Right ventricle myocardium superior (tissue), 1 donor: Measurements from ENCODE around the gene TEX13C. TPM values are rescaled to one million over a fixed set of nuclear protein-coding genes. Genes with fewer than 3 reads are reported as not detected.
"Not testable (repeated sequence)": the region's sequence is repeated elsewhere in the genome, so short reads cannot be mapped to it uniquely, and the experiment has no call there.

Experiments used
- ATAC-seq: fragments of 200-7000 bp; cut with Tn5 transposase; one replicate; pipeline ENCODE4 v1.9.1; 2020; ENCODE audit warnings: mild to moderate bottlenecking; ENCODE audit not compliant: poor library complexity
- DNase-seq: peaks from one replicate; pipeline ENCODE4 v3.0.0-alpha.2; 2020
- intact Hi-C: fragments of 100-400 bp; cut with DNase I; formaldehyde crosslinking; loops from one replicate; pipeline ENCODE4 v1.11.2; 2022
- long read RNA-seq: library from polyadenylated mRNA; unstranded; transcript quantifications from one replicate; pipeline ENCODE4 v2.0.0, GENCODE V29; 2021
- total RNA-seq: library from RNA; stranded (reverse); fragmentation: NEBNext Ultra II Directional; extraction: Animal tissue kit (Norgen Biotek cat#: 25700); gene quantifications from one replicate; pipeline ENCODE4 v1.2.1, GENCODE V29; 2021
- donor health status: DM: no; HTN: yes; CAD: no; lungs with severe emphysema.

The TEX13C gene
- not detected for total RNA-seq
- long read RNA-seq, result 0 reads

GRCh38 chrX:125319646-125320521 lies at the start of gene TEX13C:
Gene TEX13C, plus strand, starts transcription at chrX:125319871. Its CDS starts 249 bp downstream, at chrX:125320120.
- no peak for DNase-seq
- no peak for ATAC-seq
- intact Hi-C loops, result no loop called here

DNA sequence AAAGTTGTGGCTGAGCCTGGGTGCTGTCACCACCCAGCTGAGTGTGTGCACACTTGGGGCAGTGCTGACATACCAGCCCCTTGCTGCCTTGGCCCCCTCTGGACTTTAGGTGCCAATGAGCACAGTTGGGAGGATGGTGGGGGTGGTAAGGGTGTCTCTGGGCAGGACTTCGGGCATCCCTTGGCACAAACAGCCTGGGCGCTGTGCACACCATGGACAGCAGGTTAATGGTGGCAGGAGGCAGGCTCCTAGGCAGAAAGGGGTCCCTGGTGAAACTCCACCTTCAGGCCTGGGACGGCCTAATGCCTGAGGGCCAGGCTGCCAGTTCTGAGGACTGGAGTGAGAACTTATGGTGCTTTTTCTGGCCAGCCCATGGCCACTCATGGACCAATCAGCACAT lies 32.4 kb upstream of the TEX13C start:
- no peak for ATAC-seq
- intact Hi-C loops, result no loop called here
- no peak for DNase-seq

GRCh38 chrX:125288343-125288742 lies 31.3 kb upstream of the TEX13C start:
- ATAC-seq, result no peak
- no peak for DNase-seq
- intact Hi-C loops, result no loop called here

DNA sequence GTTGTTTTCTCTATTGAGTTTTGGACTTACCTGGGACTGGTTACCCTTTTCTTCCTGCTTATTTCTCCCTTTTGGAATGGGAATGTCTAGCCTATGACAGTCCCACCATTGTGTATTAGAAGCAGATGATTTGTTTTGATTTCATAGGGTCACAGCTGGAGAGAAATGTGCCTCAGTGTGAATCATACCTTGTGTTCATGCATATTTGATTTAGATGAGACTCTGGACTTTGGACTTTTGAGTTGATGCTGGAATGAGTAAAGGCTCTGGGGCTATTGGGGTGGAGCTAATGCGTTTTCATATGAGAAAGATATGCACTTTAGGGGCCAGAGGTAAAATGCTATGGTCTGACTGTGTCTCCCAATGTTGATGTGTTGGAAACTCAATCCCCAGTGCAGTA lies 30.5 kb upstream of the TEX13C start:
- no peak for DNase-seq
- intact Hi-C loops, result no loop called here

DNA sequence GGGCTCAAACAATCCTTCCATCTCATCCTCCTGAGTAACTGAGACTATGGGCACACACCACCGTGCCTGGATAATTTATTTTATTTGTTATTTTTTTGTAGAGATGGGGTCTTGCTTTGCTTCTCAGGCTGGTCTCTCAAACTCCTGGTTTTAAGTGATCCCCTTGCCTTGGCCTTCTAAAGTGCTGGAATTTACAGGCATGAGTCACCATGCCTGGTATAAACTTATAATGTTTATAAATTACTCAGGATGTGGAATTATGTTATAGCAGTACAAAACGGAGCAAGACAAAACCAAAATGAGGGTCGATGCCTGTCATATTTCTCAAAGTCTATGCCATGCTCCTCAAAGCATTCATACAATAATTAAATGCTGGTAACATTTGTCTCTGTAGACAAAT lies 29.8 kb upstream of the TEX13C start:
- intact Hi-C loops, result no loop called here
- ATAC-seq (no peak), DNase-seq (no peak)

More for the DNA sequence above, 30.5 kb upstream of the TEX13C start:
- ATAC-seq, result no peak

GRCh38 chrX:125291124-125291523 lies 28.5 kb upstream of the TEX13C start:
- intact Hi-C loops, result no loop called here
- DNase-seq, result no peak
- ATAC-seq, result no peak

- DNase-seq (no peak), ATAC-seq (no peak)
- intact Hi-C loops, result no loop called here
Observed at GRCh38 chrX:125293850-125294780, 25.6 kb upstream of the TEX13C start.

- intact Hi-C loops, result no loop called here
- ATAC-seq (no peak), DNase-seq (no peak)
Observed at GRCh38 chrX:125295337-125295736, 24.3 kb upstream of the TEX13C start.

- ATAC-seq (no peak), DNase-seq (no peak)
- intact Hi-C loops, result no loop called here
Observed at GRCh38 chrX:125298871-125299270, 20.8 kb upstream of the TEX13C start.

DNA sequence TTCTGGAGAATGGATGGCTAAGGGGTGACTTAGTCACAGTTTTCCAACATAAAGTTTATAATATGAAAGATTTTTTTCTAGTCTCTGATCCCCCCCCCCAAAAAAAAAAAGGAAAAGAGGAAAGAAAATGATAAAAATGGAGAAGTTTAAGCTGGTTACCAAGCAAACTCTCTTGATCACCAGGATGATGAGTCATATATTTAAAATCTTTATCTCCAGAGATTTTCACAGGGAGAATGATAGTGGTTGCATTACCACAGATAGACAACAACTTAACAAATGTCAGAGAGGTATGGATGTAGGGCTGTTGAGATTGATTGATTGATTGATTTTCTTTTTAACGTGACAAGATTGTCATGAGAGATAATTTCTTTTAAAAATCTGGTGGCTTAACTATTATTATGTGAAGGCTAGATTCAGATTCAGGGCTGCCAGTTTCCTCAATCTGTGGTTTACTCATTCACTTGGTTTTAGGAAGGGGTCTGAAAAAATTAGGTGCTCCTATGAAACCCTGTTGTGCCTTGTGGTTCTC lies 13.3 kb upstream of the TEX13C start:
- no peak for DNase-seq
- no peak for ATAC-seq
- intact Hi-C loops, result no loop called here

GRCh38 chrX:125308653-125309052 lies 11.0 kb upstream of the TEX13C start:
- no peak for ATAC-seq
- DNase-seq, result no peak
- intact Hi-C loops, result no loop called here

DNA sequence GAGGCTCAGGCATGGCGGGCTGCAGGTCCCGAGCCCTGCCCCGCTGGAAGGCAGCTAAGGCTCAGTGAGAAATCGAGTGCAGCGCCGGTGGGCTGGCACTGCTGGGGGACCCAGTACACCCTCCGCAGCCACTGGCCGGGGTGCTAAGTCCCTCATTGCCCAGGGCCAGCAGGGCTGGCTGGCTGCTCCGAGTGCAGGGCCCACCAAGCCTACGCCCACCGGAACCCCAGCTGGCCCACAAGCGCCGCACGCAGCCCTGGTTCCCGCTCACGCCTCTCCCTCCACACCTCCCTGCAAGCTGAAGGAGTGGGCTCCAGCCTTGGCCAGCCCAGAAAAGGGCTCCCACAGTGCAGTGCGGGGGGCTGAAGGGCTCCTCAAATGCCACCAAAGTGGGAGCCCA lies 505 bp upstream of the TEX13C start:
- ATAC-seq, intact Hi-C loops, DNase-seq: not testable (repeated sequence)

- intact Hi-C loops, result no loop called here
- DNase-seq (no peak), ATAC-seq (no peak)
Observed at GRCh38 chrX:125322431-125322830, 2.8 kb downstream of the TEX13C start.

DNA sequence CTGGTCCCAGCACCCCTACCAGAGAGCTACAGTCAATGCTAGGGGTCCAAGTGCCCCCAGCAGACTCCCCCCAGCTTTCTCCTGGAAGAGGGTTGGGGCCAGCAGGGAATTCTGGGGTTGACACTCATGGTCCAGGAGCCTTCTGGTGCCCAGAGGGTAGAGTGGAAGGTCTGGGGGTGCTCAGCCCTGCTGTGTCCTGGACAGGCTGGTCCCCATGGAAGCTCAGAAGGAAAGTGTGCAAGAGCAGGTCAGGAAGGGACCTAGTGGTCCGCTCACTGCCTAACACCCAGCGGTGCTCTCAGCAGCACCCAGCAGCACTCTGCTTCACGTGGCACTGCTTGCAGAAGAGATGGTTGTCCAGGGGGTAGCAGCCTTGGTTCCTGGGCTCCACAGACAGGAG lies 6.9 kb downstream of the TEX13C start:
- intact Hi-C loops, result no loop called here
- ATAC-seq, result no peak
- no peak for DNase-seq

GRCh38 chrX:125327891-125328290 lies 8.2 kb downstream of the TEX13C start:
- no peak for DNase-seq
- no peak for ATAC-seq
- intact Hi-C loops, result no loop called here

DNA sequence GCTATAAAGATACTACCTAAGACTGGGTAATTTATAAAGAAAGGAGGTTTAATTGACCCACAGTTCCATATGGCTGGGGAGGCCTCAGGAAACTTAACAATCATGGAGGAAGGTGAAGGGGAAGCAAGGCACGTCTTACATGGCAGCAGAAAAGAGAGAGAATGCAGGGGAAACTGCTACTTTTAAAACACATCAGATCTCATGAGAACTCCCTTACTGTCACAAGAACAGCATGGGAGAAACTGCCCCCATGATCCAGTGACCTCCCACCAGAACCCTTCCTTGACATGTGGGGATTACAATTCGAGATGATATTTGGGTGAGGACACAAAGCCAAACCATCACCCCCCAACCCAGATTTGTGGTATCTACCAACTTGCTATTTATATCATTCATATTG lies 13.9 kb downstream of the TEX13C start:
- intact Hi-C loops, result no loop called here
- ATAC-seq (no peak), DNase-seq (no peak)

DNA sequence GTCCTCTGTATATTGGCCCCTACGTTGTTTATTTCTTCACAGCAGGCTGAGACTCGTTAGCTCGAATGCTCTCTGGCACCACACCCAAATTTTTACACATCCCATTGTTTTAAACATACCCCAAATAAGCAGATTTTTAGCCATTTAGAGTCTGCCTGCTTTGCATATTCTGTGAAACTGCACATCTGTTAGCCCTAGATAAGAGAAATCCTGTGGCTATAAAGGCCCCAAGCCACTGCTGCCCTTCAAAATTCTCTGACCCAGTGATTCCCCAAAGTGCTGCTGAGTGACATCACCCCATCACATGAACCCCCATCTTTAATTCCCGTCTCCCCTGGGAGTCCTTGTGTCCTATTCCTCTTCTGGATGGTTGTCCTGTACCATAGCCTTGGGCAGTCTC lies 20.8 kb downstream of the TEX13C start:
- ATAC-seq (no peak), DNase-seq (no peak)
- intact Hi-C loops, result no loop called here

DNA sequence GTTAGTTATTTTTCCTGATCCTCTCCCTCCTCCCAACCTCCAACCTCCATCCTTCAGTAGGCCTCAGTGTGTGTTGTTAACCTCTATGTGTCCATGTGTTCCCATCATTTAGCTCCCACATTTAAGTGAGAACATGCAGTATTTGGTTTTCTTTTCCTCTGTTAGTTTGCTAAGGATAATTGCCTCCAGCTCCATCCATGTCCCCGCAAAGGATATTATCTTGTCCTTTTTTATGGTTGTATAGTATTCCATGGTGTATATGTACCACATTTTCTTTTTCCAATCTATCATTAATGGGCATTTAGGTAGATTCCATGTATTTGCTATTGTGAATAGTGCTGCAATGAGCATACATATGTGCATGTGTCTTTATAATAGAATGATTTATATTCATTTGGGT lies 54.5 kb downstream of the TEX13C start:
- no peak for DNase-seq
- intact Hi-C loops, result no loop called here
- no peak for ATAC-seq
